GM21390 (cell line): ENCODE results near the gene THADA.
"Not testable (repeated sequence)": the region's sequence is repeated elsewhere in the genome, so short reads cannot be mapped to it uniquely, and the experiment has no call there.

Experiments
- ATAC-seq: cut with Tn5 transposase; IDR thresholded peaks from one replicate; pipeline ENCODE4 v1.9.1; 2021; ENCODE audit not compliant: unreplicated experiment

The THADA gene, protein sequence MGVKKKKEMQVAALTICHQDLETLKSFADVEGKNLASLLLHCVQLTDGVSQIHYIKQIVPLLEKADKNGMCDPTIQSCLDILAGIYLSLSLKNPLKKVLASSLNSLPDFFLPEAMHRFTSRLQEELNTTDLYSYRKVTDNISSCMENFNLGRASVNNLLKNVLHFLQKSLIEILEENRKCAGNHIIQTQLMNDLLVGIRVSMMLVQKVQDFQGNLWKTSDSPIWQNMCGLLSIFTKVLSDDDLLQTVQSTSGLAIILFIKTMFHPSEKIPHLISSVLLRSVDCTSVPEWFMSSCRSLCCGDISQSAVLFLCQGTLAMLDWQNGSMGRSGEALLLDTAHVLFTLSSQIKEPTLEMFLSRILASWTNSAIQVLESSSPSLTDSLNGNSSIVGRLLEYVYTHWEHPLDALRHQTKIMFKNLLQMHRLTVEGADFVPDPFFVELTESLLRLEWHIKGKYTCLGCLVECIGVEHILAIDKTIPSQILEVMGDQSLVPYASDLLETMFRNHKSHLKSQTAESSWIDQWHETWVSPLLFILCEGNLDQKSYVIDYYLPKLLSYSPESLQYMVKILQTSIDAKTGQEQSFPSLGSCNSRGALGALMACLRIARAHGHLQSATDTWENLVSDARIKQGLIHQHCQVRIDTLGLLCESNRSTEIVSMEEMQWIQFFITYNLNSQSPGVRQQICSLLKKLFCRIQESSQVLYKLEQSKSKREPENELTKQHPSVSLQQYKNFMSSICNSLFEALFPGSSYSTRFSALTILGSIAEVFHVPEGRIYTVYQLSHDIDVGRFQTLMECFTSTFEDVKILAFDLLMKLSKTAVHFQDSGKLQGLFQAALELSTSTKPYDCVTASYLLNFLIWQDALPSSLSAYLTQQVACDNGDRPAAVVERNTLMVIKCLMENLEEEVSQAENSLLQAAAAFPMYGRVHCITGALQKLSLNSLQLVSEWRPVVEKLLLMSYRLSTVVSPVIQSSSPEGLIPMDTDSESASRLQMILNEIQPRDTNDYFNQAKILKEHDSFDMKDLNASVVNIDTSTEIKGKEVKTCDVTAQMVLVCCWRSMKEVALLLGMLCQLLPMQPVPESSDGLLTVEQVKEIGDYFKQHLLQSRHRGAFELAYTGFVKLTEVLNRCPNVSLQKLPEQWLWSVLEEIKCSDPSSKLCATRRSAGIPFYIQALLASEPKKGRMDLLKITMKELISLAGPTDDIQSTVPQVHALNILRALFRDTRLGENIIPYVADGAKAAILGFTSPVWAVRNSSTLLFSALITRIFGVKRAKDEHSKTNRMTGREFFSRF (N-terminal part only)

DNA sequence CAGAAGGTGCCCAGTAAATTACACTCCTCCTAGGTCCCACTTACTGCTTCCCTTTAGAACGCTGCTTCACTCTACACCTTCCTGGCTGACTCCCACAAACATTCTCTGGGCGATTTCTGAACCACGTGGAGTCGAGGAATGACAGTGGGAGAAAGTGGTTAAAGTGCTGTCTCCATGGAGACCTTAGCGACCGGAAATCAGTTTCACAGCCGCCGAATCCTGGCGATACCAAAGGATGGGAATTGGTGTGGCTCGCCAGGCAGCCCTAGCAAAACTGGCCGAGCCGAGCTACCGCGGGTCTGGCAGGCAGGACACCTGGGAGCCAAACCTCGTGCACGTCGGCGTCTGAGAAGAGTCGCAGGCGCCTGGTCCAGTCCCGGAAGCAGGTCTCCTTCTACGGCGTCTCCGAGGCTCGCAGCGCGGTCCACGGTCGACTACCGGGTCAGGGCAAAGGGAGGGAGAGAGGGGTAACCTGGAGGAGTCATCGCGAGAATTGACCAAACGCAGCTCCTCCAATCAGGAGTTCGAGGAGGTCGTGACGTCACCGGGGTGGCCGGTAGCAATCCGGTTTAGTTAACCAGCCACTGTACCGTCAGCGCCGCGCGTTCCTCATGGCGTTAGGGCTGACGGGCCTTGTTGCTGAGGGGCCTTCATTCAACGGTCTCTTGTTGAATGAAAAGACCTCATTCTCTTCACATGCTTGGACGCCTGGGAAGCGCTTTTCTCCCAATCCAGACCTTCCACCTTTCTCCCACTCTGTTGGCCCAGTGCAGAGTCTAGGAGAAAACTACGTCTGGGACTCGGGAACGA, at the start of gene THADA:
Gene THADA (minus strand): TSS at position 436 of the 810 bp plus-strand sequence. CDS start 3,646 bp downstream, outside the sequence.
- peak; percentile 96 for ATAC-seq

DNA sequence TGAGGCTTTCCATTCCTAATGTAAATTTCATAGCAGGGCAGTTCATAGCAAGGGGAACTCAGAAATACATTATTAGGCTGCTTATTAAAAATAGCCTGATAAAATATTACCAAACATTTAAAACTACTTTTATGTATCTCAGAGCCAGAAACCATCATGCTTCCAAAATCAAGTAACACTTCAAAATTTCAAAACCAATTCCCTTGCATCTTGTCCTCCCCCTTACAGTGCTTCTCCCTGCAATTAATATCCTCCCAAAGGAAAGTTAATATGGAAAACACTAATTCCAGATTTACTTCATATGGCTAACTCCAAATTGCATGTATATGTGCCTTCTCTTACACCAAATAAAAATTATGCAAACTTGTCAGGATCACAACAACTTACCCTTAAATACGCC, 47.8 kb upstream of the THADA start:
- no peak for ATAC-seq

DNA sequence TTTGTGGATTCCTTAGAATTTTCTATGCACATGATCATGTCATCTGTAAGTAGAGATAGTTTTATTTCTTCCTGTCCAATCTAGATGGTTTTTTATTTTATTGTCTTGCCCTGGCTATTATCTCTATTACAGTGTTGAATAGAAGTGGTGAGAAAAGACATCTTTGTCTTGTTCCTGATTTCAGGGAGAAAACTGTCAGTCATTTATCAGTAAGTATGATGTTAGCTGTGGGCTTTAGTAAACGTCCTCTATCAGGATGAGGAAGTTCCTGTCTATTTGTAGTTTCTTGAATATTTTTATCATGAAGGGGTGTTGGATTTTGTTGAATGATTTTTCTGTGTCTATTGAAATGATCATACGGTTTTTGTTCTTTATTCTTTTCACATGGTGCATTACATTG, 46.5 kb upstream of the THADA start:
- ATAC-seq, result no peak

DNA sequence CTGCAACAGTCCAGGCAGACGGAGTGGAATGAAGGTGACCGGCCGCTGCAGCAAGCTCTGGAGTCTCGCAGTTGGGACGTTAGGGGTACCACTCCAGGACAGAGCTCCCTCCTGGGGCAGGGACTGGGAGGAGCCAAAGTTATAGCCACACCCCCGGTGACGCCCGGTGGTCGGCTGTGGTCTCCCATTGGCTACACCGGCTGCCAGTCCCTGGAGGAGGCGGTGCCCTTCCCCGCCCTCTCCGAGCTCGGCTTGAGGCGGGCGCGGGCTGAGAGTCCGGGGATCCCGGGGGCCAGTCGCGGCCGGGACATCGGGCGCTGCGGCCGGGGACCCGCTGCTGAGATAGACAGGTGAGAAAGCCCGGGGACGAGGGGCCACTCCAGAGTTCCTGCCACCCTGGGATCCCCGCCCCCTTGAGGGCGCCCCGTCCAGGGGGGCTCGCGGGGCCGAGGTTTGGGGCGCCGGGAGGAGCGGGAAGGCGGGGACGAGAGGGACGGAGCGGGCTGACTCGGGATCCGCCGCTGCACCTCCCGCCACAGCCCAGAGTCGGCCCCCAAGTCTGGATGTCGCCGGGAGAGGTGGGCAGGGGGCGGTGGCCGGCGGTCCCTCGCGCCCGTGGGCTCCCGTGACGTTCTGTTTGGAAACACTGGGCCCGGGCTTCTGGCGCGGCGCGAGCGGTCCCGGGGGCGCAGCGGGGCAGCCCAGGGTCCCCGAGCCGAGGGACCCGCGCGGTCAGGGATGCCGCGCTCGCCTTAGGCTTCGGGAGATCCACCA, 41.4 kb upstream of the THADA start, which contains the start of gene PLEKHH2:
Gene PLEKHH2 (plus strand): TSS at position 231 of the 774 bp plus-strand sequence. CDS start 7,414 bp downstream, outside the sequence.
- peak; percentile 100 for ATAC-seq

DNA sequence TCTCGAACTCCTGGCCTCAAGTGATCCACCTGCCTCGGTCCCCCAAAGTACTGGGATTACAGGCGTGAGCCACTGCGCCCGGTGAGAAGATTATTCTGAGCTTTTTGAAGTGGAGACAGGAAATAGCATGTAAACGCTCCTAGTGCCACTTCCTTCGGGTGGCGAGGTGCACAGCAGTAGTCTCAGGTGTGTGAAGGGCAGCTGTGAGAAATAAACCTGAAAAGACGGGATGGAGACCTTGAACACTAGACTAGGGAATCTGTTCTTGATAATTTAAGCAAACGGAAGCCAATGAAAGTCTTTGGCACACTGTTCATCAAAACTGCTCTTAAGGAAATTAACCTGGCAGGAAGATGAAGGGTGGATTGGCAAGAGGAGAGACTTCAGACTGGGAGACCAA, 40.8 kb upstream of the THADA start:
- no peak for ATAC-seq

DNA sequence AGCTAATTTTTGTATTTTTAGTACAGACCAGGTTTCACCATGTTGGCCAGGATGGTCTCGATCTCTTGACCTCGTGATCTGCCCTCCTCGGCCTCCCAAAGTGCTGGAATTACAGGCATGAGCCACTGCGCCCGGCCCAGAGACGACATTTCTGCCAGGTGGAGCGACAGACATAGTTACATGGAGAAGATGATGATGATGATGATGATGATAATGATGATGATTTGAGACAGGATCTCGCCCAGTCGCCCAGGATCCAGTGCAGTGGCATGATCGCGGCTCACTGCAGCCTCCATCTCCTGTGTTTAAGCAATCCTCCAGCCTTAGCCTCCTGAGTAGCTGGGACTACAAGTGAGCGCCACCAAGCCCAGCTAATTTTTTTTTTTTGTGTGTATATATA, 40.3 kb upstream of the THADA start:
- not testable (repeated sequence) for ATAC-seq

DNA sequence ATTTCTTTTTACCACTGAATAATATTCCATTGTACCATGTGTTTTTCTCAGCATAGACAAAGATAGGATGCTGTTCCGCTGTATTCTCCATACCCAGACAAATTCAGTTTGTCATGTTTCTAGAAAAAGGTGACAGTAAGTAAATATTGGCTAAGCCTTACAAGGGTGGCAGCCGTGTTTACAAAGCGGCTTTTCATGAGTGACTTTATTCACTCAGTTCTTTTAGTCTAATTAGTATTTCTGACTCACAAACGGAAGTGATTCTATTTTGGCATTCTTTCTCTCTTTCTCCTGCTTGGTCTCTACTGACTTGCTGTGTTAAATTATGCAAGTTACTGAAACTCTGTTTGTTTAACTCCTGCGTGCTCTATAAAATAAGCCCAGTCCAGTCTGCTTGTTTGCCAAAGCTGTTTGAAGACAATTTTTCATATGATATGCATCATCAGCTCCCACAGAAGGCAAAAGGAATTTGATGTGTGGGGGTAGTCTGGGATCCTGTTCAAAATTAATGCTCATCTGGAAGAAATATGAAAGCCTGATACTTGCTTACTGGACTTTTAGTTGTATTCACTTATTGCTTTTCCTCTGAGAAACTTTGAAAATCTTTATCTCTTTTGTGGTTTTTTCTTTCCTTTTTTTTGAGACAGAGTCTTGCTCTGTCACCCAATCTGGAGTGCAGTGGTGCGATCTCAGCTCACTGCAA, 38.9 kb upstream of the THADA start:
- ATAC-seq, result no peak

DNA sequence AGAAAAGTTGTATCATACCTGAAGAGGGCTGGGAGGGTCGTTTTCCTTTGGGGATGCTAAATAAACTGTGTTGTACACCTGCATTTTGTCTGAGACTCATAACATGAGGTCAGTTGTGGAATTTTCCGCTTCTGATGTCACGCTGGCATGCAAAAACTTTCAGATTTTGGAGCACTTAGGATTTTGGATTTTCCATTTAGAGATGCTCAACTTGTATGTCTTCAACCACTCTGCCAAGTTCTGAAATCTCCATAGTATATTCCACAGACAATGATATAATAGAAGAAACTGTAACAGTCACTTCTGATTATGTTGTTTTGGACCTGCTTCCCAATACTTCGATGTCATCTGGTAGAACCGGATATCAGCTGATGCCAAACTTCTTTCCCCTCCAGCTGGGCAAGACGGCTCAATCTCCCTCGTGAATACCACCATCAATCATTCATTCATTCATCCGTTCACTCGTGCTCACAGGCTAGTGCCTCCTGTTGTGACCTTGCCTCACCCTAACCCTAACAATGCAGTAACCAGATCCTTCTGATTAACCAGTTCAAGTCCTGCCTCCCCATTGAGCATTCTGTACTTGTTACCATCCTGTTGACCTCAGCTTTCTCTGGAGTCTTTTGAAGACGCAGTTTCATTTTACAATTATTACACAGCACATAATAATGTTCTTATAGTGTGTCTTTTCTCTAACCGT, 35.9 kb upstream of the THADA start:
- no peak for ATAC-seq

DNA sequence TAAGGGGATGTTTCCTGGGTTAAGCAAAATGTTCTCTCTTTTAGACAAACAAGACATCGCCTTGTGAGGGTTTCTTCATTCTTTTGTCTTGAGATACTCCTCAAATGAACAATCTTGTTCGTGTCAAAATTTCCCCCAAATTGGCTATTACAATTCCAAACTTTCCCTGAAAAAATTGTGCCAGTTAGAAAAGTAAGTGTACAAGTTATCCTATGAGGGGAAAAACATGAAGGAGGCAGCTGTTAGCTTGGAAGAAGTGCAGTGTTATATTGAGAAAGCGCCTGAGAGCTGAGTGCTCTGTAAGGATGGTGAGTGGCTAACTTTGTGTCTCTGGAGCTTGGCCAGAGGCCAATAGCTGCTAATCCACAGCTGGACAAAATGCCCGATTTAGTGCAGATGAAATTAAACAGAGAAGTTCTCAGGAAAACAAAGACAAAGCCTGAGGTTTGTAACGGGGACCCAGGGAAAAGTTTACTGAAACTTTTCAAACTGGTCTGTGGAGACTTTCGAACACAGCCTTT, 27.2 kb upstream of the THADA start:
- ATAC-seq, result no peak

DNA sequence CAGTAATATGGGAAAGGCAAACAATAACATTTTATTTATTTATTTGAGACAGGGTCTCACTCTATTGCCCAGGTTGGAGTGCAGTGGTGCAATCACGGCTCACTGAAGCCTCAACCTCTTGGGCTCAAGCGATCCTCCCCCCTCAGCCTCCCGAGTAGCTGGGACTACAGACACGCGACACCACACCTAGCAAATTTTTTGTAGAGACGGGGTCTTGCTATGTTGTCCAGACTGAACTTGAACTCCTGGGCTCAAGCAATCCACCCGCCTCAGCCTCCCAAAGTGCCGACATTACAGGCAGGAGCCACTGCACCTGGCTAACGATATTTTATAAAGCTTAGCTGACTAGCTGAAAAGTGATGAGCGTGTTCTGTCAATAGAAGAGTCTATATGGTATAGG, 23.7 kb upstream of the THADA start:
- ATAC-seq, result no peak

DNA sequence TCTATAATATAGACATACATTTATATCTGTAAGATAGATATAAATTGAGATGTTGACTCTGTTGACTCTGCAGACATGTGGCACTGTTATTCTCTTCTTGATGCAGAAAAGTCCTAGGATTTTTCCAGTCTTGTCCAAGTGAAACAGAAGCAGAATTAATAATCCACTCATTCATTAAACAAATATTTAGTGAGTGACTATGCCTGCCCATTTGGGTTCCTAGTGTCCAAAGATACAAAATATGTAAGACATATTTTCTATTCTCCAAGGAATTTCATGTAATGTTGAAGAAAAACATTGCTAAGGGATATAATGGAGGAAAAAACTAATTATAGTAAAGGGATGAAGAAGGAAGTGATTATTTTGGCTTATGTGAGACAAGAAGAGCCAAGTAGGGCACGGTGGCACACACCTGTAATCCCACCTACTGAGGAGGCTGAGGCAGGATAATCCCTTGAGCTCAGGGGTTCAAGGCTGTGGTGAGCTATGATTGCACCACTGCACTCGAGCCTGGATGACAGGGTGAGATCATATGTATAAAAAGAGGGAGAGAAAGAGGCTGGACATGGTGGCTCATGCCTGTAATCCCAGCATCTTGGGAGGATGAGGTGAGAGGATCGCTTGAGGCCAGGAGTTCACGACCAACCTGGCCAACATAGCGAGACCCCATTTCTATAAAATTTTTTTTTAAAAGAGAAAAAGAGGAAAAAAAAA, 21.3 kb upstream of the THADA start:
- no peak for ATAC-seq

DNA sequence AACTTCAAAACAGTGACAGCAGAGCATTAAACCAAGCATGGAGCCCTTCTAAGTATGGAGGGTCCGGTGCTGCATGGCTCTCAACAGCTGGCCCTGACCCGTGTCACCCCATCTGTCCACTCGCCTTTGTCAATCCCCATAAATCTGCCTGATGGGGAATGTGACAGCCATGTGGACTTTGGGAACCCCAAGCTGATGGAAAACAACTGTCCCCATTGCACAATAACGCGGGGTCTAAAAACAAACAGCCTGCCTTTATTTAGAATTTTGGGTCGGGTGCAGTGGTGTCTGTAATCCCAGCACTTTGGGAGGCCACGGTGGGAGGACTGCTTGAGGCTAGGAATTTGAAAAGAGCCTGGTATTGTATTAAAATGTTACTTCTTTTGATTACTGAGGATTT, 17.1 kb upstream of the THADA start:
- ATAC-seq, result no peak

DNA sequence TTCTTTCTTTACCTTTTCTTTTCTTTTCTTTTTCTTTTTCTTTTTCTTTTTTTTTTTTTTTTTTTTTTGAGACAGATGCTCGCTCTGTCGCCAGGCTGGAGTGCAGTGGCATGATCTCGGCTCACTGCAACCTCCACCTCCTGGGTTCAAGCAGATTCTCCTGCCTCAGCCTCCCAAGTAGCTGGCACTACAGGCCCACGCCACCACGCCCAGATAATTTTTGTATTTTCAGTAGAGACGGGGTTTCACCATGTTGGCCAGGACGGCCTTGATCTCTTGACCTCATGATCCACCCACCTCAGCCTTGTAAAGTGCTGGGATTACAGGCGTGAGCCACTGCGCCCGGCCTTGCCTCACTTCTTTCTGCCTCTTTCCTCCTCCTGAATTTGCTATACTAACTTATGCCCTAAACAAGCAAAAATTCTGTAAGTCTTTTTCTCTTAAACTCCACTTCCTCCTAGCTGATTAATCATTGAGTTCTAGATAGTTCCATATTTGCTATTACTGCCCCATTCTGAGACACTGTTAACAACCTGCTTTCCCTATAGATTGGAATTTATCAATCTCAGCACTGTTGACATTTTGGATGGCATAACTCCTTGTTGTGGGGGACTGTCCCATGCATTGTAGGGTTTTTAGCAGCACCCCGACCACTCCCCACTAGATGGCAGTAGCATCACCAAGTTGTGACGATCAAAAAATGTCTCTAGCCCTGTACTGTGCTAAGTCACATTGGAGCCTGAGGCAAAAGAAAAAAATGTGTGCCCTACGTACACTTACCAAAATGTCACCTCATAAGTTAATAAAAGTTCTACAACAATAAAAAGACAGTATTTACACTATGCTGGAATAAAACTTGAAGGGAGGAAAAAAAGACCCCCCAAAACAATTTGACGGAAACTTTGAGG, 16.4 kb upstream of the THADA start:
- ATAC-seq, result no peak

DNA sequence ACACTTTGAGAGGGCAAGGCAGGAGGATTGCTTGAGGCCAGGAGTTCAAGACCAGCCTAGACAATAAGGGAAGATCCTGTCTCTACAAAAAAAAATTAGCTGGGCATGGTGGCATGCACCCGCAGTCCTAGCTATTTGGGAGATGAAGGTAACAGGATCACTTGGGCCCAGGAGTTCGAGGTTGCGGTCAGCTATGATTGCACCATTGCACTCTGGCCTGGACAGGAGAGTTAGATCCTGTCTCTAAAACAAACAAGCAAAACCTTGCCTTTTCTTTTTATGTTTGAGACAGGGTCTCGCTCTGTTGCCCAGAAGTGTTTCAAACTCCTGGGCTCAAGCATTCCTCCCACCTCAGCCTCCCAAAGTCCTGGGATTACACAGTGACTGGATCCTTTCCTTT, 14.5 kb upstream of the THADA start:
- ATAC-seq, result no peak

DNA sequence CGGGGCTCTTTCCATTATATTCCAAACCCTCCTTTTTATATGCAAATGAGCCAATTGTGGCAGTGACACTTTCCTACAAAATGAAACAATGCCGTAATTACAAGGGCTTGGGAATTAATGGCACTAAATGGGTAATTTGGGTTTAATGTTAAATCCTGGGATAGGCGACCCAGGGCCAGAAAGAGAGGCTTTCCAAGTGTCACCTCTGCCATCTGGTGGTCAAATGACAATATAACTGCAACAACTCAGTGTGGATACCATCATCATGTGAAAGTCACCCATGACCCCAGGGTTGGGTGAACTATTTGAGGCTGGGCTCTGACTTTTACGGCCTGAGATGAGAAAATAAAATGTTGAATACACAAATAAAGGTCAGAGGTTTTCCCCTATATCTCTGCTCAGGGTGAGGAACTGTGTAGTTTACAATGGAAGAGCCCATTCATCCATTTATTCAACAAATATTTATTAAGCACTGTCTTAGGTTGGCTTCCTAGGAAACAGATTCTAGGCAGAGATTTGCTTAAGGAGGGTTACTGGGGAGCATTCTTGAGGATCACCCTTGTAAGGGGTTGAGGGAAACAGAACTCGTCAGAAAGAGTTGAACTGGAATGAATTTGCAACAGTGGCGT, 13.6 kb upstream of the THADA start:
- ATAC-seq, result peak; percentile 46

DNA sequence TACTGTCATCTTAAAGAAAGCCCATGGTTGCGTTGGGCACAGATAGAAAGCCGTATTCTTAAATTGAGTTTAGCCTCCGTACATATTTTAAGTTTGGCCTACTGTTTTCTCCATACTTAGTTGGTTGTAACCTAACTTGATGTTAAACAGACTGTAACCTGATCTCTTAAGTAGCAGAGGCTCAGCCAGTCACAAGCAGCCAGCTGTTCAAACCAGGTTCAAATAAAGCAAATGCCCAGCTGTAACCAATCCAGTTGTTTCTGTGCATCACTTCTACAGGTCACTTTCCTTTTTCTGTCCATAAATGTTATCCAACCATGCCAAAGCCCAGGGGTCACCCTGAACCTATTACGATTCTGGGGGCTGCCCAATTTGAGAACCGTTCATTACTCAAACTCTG, 10.0 kb upstream of the THADA start:
- no peak for ATAC-seq
